WTC11 (cell line): Measurements from ENCODE around the gene RAI14. TPM values are rescaled to one million over a fixed set of nuclear protein-coding genes. Genes with fewer than 3 reads are reported as not detected.

Experiments used
- ATAC-seq: fragments of 200-7000 bp; cut with Tn5 transposase; 2 replicates; pipeline ENCODE4 v1.10.0; 2021; ENCODE audit warnings: mild to moderate bottlenecking, moderate library complexity
- CTCF ChIA-PET: fragments of 300-600 bp; sonication (Branson Sonifier 250); formaldehyde crosslinking; loops from one replicate; lab custom pipeline; 2021; ENCODE audit warnings: antibody characterized with exemption; lab: Charles Lee
- POLR2A ChIA-PET: fragments of 350-600 bp; sonication (Branson Sonifier 250); formaldehyde crosslinking; loops from one replicate; lab custom pipeline; 2021; ENCODE audit warnings: antibody characterized with exemption; lab: Charles Lee
- DNase-seq: peaks from one replicate; pipeline ENCODE4 v3.0.0; 2021; ENCODE audit warnings: low spot score
- H3K27ac Mint-ChIP-seq: 2 replicates; pipeline ENCODE4 v1.8.0; 2021; ENCODE audit warnings: mixed read lengths
- H3K27me3 Mint-ChIP-seq: 2 replicates; pipeline ENCODE4 v1.8.0; 2021; ENCODE audit warnings: low read depth, mild to moderate bottlenecking, moderate library complexity, mixed read lengths
- H3K36me3 Mint-ChIP-seq: 2 replicates; pipeline ENCODE4 v1.8.0; 2021; ENCODE audit warnings: mixed read lengths
- H3K4me1 Mint-ChIP-seq: 2 replicates; pipeline ENCODE4 v1.8.0; 2022; ENCODE audit warnings: mixed read lengths
- H3K4me3 Mint-ChIP-seq: 2 replicates; pipeline ENCODE4 v1.8.0; 2021; ENCODE audit warnings: mild to moderate bottlenecking, moderate library complexity, mixed read lengths
- H3K9me3 Mint-ChIP-seq: 2 replicates; pipeline ENCODE4 v1.8.0; 2021; ENCODE audit warnings: mixed read lengths
- ESRRA ChIP-seq: sonication (generic); formaldehyde crosslinking; IDR thresholded peaks from 2 replicates; pipeline ENCODE4 v1.8.1; 2022; ENCODE audit warnings: mild to moderate bottlenecking, missing genetic modification reagents, borderline replicate concordance
- MYBL2 ChIP-seq: sonication (generic); formaldehyde crosslinking; IDR thresholded peaks from 2 replicates; pipeline ENCODE4 v1.8.1; 2023; ENCODE audit warnings: mild to moderate bottlenecking, moderate library complexity, missing genetic modification reagents
- SMAD3 ChIP-seq: sonication (generic); formaldehyde crosslinking; IDR thresholded peaks from 2 replicates; pipeline ENCODE4 v1.8.0; 2022; ENCODE audit warnings: missing genetic modification reagents, mild to moderate bottlenecking, borderline replicate concordance
- TEAD4 ChIP-seq: sonication (generic); formaldehyde crosslinking; IDR thresholded peaks from 2 replicates; pipeline ENCODE4 v1.8.0; 2022; ENCODE audit warnings: mild to moderate bottlenecking, missing genetic modification reagents
- total RNA-seq: library from RNA; stranded (reverse); gene quantifications from 3 replicates; pipeline ENCODE4 v1.2.3, GENCODE V29; 2021
- TF ChIP-seq, protein P1 (sequence below): sonication (generic); formaldehyde crosslinking; IDR thresholded peaks from 2 replicates; pipeline ENCODE4 v1.8.0; 2022; ENCODE audit warnings: mild to moderate bottlenecking, missing genetic modification reagents
- TF ChIP-seq, protein P2 (sequence below): sonication (generic); formaldehyde crosslinking; IDR thresholded peaks from 2 replicates; pipeline ENCODE4 v1.8.1; 2023; ENCODE audit warnings: mild to moderate bottlenecking, missing genetic modification reagents
- TF ChIP-seq, protein P3 (sequence below): sonication (generic); formaldehyde crosslinking; conservative IDR thresholded peaks from 2 replicates; pipeline ENCODE4 v1.8.1; 2023; ENCODE audit warnings: mild to moderate bottlenecking, low read depth, missing genetic modification reagents, moderate library complexity
- TF ChIP-seq, protein P4 (sequence below): sonication (generic); formaldehyde crosslinking; IDR thresholded peaks from 2 replicates; pipeline ENCODE4 v1.8.1; 2022; ENCODE audit warnings: low read depth, missing genetic modification reagents, borderline replicate concordance
- TF ChIP-seq, protein P5 (sequence below): sonication (generic); formaldehyde crosslinking; IDR thresholded peaks from 2 replicates; pipeline ENCODE4 v1.8.1; 2022; ENCODE audit warnings: low read depth, mild to moderate bottlenecking, moderate library complexity, missing genetic modification reagents, borderline replicate concordance
- TF ChIP-seq, protein P6 (sequence below): fragments of 250-450 bp; sonication (Bioruptor Pico); IDR thresholded peaks from 2 replicates; pipeline ENCODE4 v1.9.0; 2021; ENCODE audit warnings: mild to moderate bottlenecking, borderline replicate concordance
- TF ChIP-seq, protein P7 (sequence below): sonication (generic); formaldehyde crosslinking; IDR thresholded peaks from 2 replicates; pipeline ENCODE4 v1.8.1; 2022; ENCODE audit warnings: mild to moderate bottlenecking, missing genetic modification reagents, moderate library complexity, borderline replicate concordance
- TF ChIP-seq, protein P8 (sequence below): fragments of 250-450 bp; sonication (Bioruptor Pico); conservative IDR thresholded peaks from 2 replicates; pipeline ENCODE4 v1.9.0; 2021; ENCODE audit warnings: mild to moderate bottlenecking
- TF ChIP-seq, protein P9 (sequence below): sonication (generic); formaldehyde crosslinking; IDR thresholded peaks from 2 replicates; pipeline ENCODE4 v1.8.1; 2023; ENCODE audit warnings: mild to moderate bottlenecking, missing genetic modification reagents, moderate library complexity

The RAI14 gene
- total RNA-seq, 1 experiment from 2014 or later: 185 TPM

DNA sequence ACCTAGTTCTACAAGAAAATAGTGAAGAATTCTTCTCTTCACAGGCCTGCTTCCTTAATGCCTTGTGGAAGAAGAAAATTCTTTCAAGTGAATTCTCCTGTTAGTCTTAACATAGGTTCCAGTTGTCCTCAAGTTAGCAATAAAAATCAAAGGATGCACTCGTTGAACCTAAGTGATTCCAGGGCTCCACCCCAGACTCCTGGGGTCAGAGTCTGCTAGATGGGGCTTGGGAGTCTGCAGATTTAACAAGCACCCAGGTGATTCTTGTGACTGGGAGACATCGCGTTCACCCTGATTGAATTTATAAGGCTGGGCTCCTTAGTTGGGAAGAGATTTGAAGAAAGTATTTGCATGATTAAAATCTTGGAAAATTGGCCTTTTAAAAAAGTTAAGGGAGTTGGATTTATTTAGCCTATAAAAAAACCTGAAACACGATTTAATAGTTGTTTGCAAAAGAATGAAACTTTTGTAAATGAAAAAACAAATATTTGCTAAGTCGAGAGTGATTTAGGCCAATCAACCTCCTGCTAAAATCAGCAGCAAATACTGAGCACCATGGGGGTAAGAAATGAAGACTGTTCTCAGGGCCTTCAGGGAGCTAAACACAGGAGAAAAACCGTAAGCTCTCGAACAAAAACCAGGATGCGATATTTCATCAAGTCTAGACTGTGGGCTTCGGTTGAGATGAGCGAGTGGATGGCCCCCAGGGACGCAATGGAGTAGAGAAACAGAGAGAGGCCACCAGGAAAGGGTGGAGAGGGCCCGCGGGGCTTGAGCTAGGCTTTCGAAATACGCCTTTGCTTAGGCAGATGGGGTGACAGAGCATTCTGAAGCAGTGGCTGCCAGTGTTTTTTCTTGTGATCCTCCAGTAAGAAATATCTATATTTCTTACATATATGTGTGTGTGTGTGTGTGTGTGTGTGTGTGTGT lies 95.9 kb downstream of the RAI14 start:
- H3K27me3 Mint-ChIP-seq: no peaks in the 10 kb centered on the region
- peaks cover 9% of the 10 kb centered on the region for H3K36me3 Mint-ChIP-seq
- peaks cover 42% of the 10 kb centered on the region for H3K4me1 Mint-ChIP-seq
- H3K4me3 Mint-ChIP-seq: no peak overlapping the region
- H3K9me3 Mint-ChIP-seq: no peaks in the 10 kb centered on the region
- peak; percentile 55 for ATAC-seq
- ChIA-PET POLR2A (interaction anchor here (0.7 kb wide), 1 partner anchor 76 kb away, joined by 3 read pairs; no protein-coding TSS in a partner anchor), CTCF (interaction anchor here (1.3 kb wide), 1 partner anchor 266 kb away, joined by 5 read pairs; no protein-coding TSS in a partner anchor)
- peak overlapping the region; percentile 88 for H3K27ac Mint-ChIP-seq
- no peak for DNase-seq
- TF ChIP-seq, protein P1, sequence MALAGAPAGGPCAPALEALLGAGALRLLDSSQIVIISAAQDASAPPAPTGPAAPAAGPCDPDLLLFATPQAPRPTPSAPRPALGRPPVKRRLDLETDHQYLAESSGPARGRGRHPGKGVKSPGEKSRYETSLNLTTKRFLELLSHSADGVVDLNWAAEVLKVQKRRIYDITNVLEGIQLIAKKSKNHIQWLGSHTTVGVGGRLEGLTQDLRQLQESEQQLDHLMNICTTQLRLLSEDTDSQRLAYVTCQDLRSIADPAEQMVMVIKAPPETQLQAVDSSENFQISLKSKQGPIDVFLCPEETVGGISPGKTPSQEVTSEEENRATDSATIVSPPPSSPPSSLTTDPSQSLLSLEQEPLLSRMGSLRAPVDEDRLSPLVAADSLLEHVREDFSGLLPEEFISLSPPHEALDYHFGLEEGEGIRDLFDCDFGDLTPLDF (CRISPR knock-in tag): no peak
- TF ChIP-seq ESRRA (CRISPR knock-in tag) (no peak), MYBL2 (CRISPR knock-in tag) (no peak), SMAD3 (CRISPR knock-in tag) (no peak), TEAD4 (CRISPR knock-in tag) (no peak)
- TF ChIP-seq, protein P2, sequence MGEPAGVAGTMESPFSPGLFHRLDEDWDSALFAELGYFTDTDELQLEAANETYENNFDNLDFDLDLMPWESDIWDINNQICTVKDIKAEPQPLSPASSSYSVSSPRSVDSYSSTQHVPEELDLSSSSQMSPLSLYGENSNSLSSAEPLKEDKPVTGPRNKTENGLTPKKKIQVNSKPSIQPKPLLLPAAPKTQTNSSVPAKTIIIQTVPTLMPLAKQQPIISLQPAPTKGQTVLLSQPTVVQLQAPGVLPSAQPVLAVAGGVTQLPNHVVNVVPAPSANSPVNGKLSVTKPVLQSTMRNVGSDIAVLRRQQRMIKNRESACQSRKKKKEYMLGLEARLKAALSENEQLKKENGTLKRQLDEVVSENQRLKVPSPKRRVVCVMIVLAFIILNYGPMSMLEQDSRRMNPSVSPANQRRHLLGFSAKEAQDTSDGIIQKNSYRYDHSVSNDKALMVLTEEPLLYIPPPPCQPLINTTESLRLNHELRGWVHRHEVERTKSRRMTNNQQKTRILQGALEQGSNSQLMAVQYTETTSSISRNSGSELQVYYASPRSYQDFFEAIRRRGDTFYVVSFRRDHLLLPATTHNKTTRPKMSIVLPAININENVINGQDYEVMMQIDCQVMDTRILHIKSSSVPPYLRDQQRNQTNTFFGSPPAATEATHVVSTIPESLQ (CRISPR knock-in tag): no peak
- TF ChIP-seq, protein P3, sequence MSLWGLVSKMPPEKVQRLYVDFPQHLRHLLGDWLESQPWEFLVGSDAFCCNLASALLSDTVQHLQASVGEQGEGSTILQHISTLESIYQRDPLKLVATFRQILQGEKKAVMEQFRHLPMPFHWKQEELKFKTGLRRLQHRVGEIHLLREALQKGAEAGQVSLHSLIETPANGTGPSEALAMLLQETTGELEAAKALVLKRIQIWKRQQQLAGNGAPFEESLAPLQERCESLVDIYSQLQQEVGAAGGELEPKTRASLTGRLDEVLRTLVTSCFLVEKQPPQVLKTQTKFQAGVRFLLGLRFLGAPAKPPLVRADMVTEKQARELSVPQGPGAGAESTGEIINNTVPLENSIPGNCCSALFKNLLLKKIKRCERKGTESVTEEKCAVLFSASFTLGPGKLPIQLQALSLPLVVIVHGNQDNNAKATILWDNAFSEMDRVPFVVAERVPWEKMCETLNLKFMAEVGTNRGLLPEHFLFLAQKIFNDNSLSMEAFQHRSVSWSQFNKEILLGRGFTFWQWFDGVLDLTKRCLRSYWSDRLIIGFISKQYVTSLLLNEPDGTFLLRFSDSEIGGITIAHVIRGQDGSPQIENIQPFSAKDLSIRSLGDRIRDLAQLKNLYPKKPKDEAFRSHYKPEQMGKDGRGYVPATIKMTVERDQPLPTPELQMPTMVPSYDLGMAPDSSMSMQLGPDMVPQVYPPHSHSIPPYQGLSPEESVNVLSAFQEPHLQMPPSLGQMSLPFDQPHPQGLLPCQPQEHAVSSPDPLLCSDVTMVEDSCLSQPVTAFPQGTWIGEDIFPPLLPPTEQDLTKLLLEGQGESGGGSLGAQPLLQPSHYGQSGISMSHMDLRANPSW (CRISPR knock-in tag): no peak
- TF ChIP-seq, protein P4, sequence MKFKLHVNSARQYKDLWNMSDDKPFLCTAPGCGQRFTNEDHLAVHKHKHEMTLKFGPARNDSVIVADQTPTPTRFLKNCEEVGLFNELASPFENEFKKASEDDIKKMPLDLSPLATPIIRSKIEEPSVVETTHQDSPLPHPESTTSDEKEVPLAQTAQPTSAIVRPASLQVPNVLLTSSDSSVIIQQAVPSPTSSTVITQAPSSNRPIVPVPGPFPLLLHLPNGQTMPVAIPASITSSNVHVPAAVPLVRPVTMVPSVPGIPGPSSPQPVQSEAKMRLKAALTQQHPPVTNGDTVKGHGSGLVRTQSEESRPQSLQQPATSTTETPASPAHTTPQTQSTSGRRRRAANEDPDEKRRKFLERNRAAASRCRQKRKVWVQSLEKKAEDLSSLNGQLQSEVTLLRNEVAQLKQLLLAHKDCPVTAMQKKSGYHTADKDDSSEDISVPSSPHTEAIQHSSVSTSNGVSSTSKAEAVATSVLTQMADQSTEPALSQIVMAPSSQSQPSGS (CRISPR knock-in tag): no peak
- TF ChIP-seq, protein P5, sequence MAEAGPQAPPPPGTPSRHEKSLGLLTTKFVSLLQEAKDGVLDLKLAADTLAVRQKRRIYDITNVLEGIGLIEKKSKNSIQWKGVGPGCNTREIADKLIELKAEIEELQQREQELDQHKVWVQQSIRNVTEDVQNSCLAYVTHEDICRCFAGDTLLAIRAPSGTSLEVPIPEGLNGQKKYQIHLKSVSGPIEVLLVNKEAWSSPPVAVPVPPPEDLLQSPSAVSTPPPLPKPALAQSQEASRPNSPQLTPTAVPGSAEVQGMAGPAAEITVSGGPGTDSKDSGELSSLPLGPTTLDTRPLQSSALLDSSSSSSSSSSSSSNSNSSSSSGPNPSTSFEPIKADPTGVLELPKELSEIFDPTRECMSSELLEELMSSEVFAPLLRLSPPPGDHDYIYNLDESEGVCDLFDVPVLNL (CRISPR knock-in tag): no peak
- TF ChIP-seq, protein P6, sequence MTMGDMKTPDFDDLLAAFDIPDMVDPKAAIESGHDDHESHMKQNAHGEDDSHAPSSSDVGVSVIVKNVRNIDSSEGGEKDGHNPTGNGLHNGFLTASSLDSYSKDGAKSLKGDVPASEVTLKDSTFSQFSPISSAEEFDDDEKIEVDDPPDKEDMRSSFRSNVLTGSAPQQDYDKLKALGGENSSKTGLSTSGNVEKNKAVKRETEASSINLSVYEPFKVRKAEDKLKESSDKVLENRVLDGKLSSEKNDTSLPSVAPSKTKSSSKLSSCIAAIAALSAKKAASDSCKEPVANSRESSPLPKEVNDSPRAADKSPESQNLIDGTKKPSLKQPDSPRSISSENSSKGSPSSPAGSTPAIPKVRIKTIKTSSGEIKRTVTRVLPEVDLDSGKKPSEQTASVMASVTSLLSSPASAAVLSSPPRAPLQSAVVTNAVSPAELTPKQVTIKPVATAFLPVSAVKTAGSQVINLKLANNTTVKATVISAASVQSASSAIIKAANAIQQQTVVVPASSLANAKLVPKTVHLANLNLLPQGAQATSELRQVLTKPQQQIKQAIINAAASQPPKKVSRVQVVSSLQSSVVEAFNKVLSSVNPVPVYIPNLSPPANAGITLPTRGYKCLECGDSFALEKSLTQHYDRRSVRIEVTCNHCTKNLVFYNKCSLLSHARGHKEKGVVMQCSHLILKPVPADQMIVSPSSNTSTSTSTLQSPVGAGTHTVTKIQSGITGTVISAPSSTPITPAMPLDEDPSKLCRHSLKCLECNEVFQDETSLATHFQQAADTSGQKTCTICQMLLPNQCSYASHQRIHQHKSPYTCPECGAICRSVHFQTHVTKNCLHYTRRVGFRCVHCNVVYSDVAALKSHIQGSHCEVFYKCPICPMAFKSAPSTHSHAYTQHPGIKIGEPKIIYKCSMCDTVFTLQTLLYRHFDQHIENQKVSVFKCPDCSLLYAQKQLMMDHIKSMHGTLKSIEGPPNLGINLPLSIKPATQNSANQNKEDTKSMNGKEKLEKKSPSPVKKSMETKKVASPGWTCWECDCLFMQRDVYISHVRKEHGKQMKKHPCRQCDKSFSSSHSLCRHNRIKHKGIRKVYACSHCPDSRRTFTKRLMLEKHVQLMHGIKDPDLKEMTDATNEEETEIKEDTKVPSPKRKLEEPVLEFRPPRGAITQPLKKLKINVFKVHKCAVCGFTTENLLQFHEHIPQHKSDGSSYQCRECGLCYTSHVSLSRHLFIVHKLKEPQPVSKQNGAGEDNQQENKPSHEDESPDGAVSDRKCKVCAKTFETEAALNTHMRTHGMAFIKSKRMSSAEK: no peak
- TF ChIP-seq, protein P7, sequence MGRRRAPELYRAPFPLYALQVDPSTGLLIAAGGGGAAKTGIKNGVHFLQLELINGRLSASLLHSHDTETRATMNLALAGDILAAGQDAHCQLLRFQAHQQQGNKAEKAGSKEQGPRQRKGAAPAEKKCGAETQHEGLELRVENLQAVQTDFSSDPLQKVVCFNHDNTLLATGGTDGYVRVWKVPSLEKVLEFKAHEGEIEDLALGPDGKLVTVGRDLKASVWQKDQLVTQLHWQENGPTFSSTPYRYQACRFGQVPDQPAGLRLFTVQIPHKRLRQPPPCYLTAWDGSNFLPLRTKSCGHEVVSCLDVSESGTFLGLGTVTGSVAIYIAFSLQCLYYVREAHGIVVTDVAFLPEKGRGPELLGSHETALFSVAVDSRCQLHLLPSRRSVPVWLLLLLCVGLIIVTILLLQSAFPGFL (CRISPR knock-in tag): no peak
- TF ChIP-seq, protein P8, sequence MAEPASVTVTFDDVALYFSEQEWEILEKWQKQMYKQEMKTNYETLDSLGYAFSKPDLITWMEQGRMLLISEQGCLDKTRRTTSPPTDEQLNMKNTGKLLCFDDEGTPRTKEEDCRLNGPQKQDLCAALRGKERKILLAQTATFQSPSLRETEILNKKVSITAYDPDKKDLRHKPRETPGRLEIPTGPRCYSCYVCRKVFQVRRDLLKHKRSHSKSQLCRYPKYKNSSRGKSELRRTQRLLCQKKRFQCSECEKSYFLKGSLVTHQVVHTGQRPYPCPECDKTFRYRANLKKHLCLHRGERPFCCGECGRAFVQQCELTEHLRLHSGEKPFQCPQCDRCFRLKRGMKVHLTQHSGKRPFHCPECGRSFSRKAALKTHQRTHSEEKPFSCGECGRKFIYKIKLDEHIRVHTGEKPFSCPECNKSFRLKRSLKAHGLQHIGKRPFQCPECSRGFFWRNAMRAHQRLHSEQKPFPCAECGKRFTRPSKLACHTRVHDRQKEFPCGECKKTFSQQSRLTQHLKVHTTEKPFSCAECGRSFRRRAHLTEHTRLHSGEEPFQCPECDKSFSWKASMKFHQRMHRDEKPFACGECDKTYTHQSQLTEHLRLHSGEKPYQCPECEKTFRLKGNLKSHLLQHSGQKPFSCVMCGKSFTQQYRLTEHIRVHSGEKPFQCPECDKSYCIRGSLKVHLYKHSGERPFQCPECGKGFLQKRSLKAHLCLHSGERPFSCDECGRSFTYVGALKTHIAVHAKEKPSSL: no peak
- TF ChIP-seq, protein P9, sequence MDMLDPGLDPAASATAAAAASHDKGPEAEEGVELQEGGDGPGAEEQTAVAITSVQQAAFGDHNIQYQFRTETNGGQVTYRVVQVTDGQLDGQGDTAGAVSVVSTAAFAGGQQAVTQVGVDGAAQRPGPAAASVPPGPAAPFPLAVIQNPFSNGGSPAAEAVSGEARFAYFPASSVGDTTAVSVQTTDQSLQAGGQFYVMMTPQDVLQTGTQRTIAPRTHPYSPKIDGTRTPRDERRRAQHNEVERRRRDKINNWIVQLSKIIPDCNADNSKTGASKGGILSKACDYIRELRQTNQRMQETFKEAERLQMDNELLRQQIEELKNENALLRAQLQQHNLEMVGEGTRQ (CRISPR knock-in tag): no peak
